PC-3 (cell line): ENCODE results near the gene GRHPR. TPM values are rescaled to one million over a fixed set of nuclear protein-coding genes. Genes with fewer than 3 reads are reported as not detected.

Experiments
- ATAC-seq: fragments of 200-7000 bp; cut with Tn5 transposase; 2 replicates; pipeline ENCODE4 v1.9.1; 2020; ENCODE audit warnings: mild to moderate bottlenecking, moderate library complexity
- BruUV-seq: library from RNA; stranded (reverse); fragments of 400-500 nt; replicated peaks from 2 replicates; lab custom pipeline; 2021; lab: Mats Ljungman, UMichigan
- CTCF ChIA-PET: fragments of 300-600 bp; sonication (Branson Sonifier 250); formaldehyde crosslinking; loops from one replicate; lab custom pipeline; 2022; ENCODE audit warnings: antibody characterized with exemption; lab: Charles Lee
- POLR2A ChIA-PET: fragments of 300-600 bp; sonication (Branson Sonifier 250); formaldehyde crosslinking; loops from one replicate; lab custom pipeline; 2022; ENCODE audit warnings: antibody characterized with exemption; ENCODE audit not compliant: unreplicated experiment; lab: Charles Lee
- DNase-seq: peaks from one replicate; pipeline ENCODE4 v3.0.0-alpha.2; 2015
- H2AFZ ChIP-seq: fragments of 300-600 bp; sonication (generic); 2 replicates; pipeline ENCODE4 v1.6.0; 2016; ENCODE audit warnings: antibody characterized with exemption, low read length
- H3F3A ChIP-seq: fragments of 300-600 bp; sonication (generic); one replicate; pipeline ENCODE4 v1.6.0; 2017; ENCODE audit warnings: antibody characterized with exemption, low read length, control low read depth, mild to moderate bottlenecking; ENCODE audit not compliant: unreplicated experiment
- H3K27ac ChIP-seq: fragments of 300-600 bp; sonication (generic); 2 replicates; pipeline ENCODE4 v1.5.1; 2016; ENCODE audit warnings: mild to moderate bottlenecking, low read length
- H3K27me3 ChIP-seq: fragments of 300-600 bp; sonication (generic); 2 replicates; pipeline ENCODE4 v1.6.1; 2016; ENCODE audit warnings: low read length, mixed read lengths
- H3K36me3 ChIP-seq: fragments of 300-600 bp; sonication (generic); 2 replicates; pipeline ENCODE4 v1.6.1; 2016; ENCODE audit warnings: low read depth, mixed run types, low read length, mixed read lengths
- H3K4me1 ChIP-seq: fragments of 300-600 bp; sonication (generic); 2 replicates; pipeline ENCODE4 v1.5.1; 2016; ENCODE audit warnings: low read length; ENCODE audit not compliant: insufficient read depth
- H3K4me2 ChIP-seq: fragments of 300-600 bp; sonication (generic); 2 replicates; pipeline ENCODE4 v1.6.0; 2016; ENCODE audit warnings: low read length
- H3K4me3 ChIP-seq: fragments of 300-600 bp; sonication (generic); 2 replicates; pipeline ENCODE4 v1.5.1; 2016; ENCODE audit warnings: mild to moderate bottlenecking, low read length, mixed read lengths
- H3K79me2 ChIP-seq: fragments of 300-600 bp; sonication (generic); 2 replicates; pipeline ENCODE4 v1.6.1; 2017; ENCODE audit warnings: low read length, mixed read lengths
- H3K9ac ChIP-seq: fragments of 300-600 bp; sonication (generic); 2 replicates; pipeline ENCODE4 v1.6.0; 2016; ENCODE audit warnings: mild to moderate bottlenecking, low read length
- H3K9me2 ChIP-seq: fragments of 300-600 bp; sonication (generic); replicated peaks from 2 replicates; pipeline ENCODE4 v1.6.1; 2016; ENCODE audit warnings: mixed run types, low read length, mixed read lengths
- H3K9me3 ChIP-seq: fragments of 300-600 bp; sonication (generic); 2 replicates; pipeline ENCODE4 v1.6.1; 2016; ENCODE audit warnings: low read length, mixed read lengths
- H4K20me1 ChIP-seq: fragments of 300-600 bp; sonication (generic); 2 replicates; pipeline ENCODE4 v1.6.1; 2016; ENCODE audit warnings: low read length, mixed read lengths
- CTCF ChIP-seq: fragments of 300-600 bp; sonication (generic); conservative IDR thresholded peaks from 2 replicates; pipeline ENCODE4 v1.5.1; 2017; ENCODE audit warnings: antibody characterized with exemption, low read depth, mild to moderate bottlenecking, low read length
- EZH2 ChIP-seq: fragments of 300-600 bp; sonication (generic); IDR thresholded peaks from one replicate; pipeline ENCODE4 v1.6.1; 2017; ENCODE audit warnings: antibody characterized with exemption, mild to moderate bottlenecking, low read length; ENCODE audit not compliant: unreplicated experiment
- EZH2phosphoT487 ChIP-seq: fragments of 300-600 bp; sonication (generic); IDR thresholded peaks from 2 replicates; pipeline ENCODE4 v1.6.1; 2018; ENCODE audit warnings: mild to moderate bottlenecking, antibody characterized with exemption, low read length, borderline replicate concordance
- intact Hi-C: fragments of 100-400 bp; cut with micrococcal nuclease; formaldehyde crosslinking; loops from 2 replicates; pipeline ENCODE4 v1.9.0; 2023
- total RNA-seq: library from RNA; depleted of rRNA; stranded (reverse); fragments of >200 nt; gene quantifications from 2 replicates; pipeline ENCODE4 v1.2.3, GENCODE V29; 2014

GRHPR gene
- total RNA-seq, 1 experiment from 2014 or later = 84.1 TPM

GRCh38 chr9:37374892-37375291 lies 47.6 kb upstream of the GRHPR start:
- ATAC-seq (no peak), DNase-seq (no peak)
- Histone ChIP-seq H3K36me3 (no peaks in the 10 kb centered on the region), H3K4me2 (no peak overlapping the region), H3K27ac (no peak overlapping the region), H2AFZ (no peak overlapping the region), H3K9me2 (no peaks in the 10 kb centered on the region), H3K9ac (no peak overlapping the region), H3F3A (no peaks in the 10 kb centered on the region), H4K20me1 (no peaks in the 10 kb centered on the region), H3K79me2 (no peaks in the 10 kb centered on the region), H3K27me3 (no peaks in the 10 kb centered on the region), H3K4me1 (no peaks in the 10 kb centered on the region), H3K4me3 (no peak overlapping the region), H3K9me3 (no peaks in the 10 kb centered on the region)
- intact Hi-C loops = no loop called here
- ChIA-PET POLR2A (no interaction called here), CTCF (no interaction called here)
- BruUV-seq = no TSS peak
- no peak for TF ChIP-seq EZH2phosphoT487
- TF ChIP-seq EZH2 = no peak
- no peak for TF ChIP-seq CTCF

- POLR2A ChIA-PET = no interaction called here
- intact Hi-C loops = no loop called here
- CTCF ChIA-PET = no interaction called here
- H3K9me3 ChIP-seq = no peaks in the 10 kb centered on the region
- no peak overlapping the region for H3K27ac ChIP-seq
- no peaks in the 10 kb centered on the region for H3F3A ChIP-seq
- H3K4me2 ChIP-seq = no peak overlapping the region
- no peaks in the 10 kb centered on the region for H4K20me1 ChIP-seq
- no peaks in the 10 kb centered on the region for H3K27me3 ChIP-seq
- no peaks in the 10 kb centered on the region for H3K4me1 ChIP-seq
- H3K9me2 ChIP-seq = no peaks in the 10 kb centered on the region
- DNase-seq (no peak), ATAC-seq (no peak)
- no peak overlapping the region for H2AFZ ChIP-seq
- no TSS peak for BruUV-seq
- no peaks in the 10 kb centered on the region for H3K36me3 ChIP-seq
- H3K9ac ChIP-seq = no peak overlapping the region
- H3K4me3 ChIP-seq = no peak overlapping the region
- H3K79me2 ChIP-seq = no peaks in the 10 kb centered on the region
- no peak for TF ChIP-seq CTCF
- TF ChIP-seq EZH2phosphoT487 = no peak
- TF ChIP-seq EZH2 = no peak
Measured at GRCh38 chr9:37377688-37378612, 44.5 kb upstream of the GRHPR start.

- Histone ChIP-seq H3K9me3 (no peaks in the 10 kb centered on the region), H3K36me3 (no peaks in the 10 kb centered on the region), H2AFZ (no peak overlapping the region), H3K27ac (no peak overlapping the region), H3K27me3 (no peaks in the 10 kb centered on the region), H3K79me2 (no peaks in the 10 kb centered on the region), H3F3A (no peaks in the 10 kb centered on the region), H3K4me1 (no peaks in the 10 kb centered on the region), H4K20me1 (no peaks in the 10 kb centered on the region), H3K4me3 (no peak overlapping the region), H3K4me2 (no peak overlapping the region), H3K9ac (no peak overlapping the region), H3K9me2 (no peaks in the 10 kb centered on the region)
- intact Hi-C loops = no loop called here
- ChIA-PET POLR2A (no interaction called here), CTCF (no interaction called here)
- ATAC-seq (no peak), DNase-seq (no peak)
- TF ChIP-seq EZH2phosphoT487 (no peak), CTCF (no peak), EZH2 (no peak)
- BruUV-seq = no TSS peak
Measured at GRCh38 chr9:37378613-37379004, 43.9 kb upstream of the GRHPR start.
